GM12892 (cell line): Measurements from ENCODE around the gene CHST11.

Experiments used
- POLR2A ChIP-seq: IDR thresholded peaks from 2 replicates; pipeline ENCODE4 v1.6.1; 2011; ENCODE audit warnings: low read depth, low read length, control low read depth
- POLR2AphosphoS5 ChIP-seq: IDR thresholded peaks from 2 replicates; pipeline ENCODE4 v1.6.1; 2011; ENCODE audit warnings: low read depth, low read length, control low read depth
- TAF1 ChIP-seq: IDR thresholded peaks from 2 replicates; pipeline ENCODE4 v1.6.1; 2011; ENCODE audit warnings: low read depth, mild to moderate bottlenecking, control low read depth, low read length, borderline replicate concordance

- TF ChIP-seq POLR2AphosphoS5 (no peak), TAF1 (no peak), POLR2A (no peak)
Measured at GRCh38 chr12:104446646-104447421, 9.9 kb upstream of the CHST11 start.
